Hepatocyte (in vitro differentiated cells): Measurements from ENCODE around the gene MPP3. TPM values are rescaled to one million over a fixed set of nuclear protein-coding genes. Genes with fewer than 3 reads are reported as not detected.
"Not testable (repeated sequence)": the region's sequence is repeated elsewhere in the genome, so short reads cannot be mapped to it uniquely, and the experiment has no call there.

Source experiments
- DNase-seq: peaks from one replicate; pipeline ENCODE4 v3.0.0-alpha.2; 2016; ENCODE audit warnings: low spot score
- H2AFZ ChIP-seq: fragments of 200-600 bp; sonication (generic); 2 replicates; pipeline ENCODE4 v1.6.0; 2016; ENCODE audit warnings: antibody characterized with exemption, mild to moderate bottlenecking
- H3K27ac ChIP-seq: fragments of 200-600 bp; sonication (generic); 2 replicates; pipeline ENCODE4 v1.5.1; 2016; ENCODE audit warnings: mild to moderate bottlenecking
- H3K27me3 ChIP-seq: fragments of 200-600 bp; sonication (generic); 2 replicates; pipeline ENCODE4 v1.6.1; 2016
- H3K36me3 ChIP-seq: fragments of 200-600 bp; sonication (generic); replicated peaks from 2 replicates; pipeline ENCODE4 v1.5.1; 2016; ENCODE audit warnings: low read depth; ENCODE audit not compliant: insufficient read depth
- H3K4me1 ChIP-seq: fragments of 200-600 bp; sonication (generic); 2 replicates; pipeline ENCODE4 v1.5.1; 2016; ENCODE audit warnings: mild to moderate bottlenecking, moderate library complexity; ENCODE audit not compliant: insufficient read depth
- H3K4me2 ChIP-seq: fragments of 200-600 bp; sonication (generic); 2 replicates; pipeline ENCODE4 v1.6.0; 2016
- H3K4me3 ChIP-seq: fragments of 200-600 bp; sonication (generic); 2 replicates; pipeline ENCODE4 v1.5.1; 2016; ENCODE audit warnings: mild to moderate bottlenecking
- H3K79me2 ChIP-seq: fragments of 200-600 bp; sonication (generic); 2 replicates; pipeline ENCODE4 v1.6.0; 2017; ENCODE audit warnings: mild to moderate bottlenecking
- H3K9me2 ChIP-seq: fragments of 200-600 bp; sonication (generic); replicated peaks from 2 replicates; pipeline ENCODE4 v1.6.0; 2017; ENCODE audit warnings: mild to moderate bottlenecking; ENCODE audit not compliant: insufficient read depth
- H3K9me3 ChIP-seq: fragments of 200-600 bp; sonication (generic); 2 replicates; pipeline ENCODE4 v1.5.1; 2016; ENCODE audit warnings: low read depth, mild to moderate bottlenecking
- H4K20me1 ChIP-seq: fragments of 200-600 bp; sonication (generic); 2 replicates; pipeline ENCODE4 v1.6.0; 2016; ENCODE audit warnings: mild to moderate bottlenecking; ENCODE audit not compliant: insufficient read depth, poor library complexity, severe bottlenecking
- EZH2 ChIP-seq: fragments of 200-600 bp; sonication (generic); IDR thresholded peaks from 2 replicates; pipeline ENCODE4 v1.6.1; 2016; ENCODE audit warnings: antibody characterized with exemption, mild to moderate bottlenecking, borderline replicate concordance
- EZH2phosphoT487 ChIP-seq: fragments of 200-600 bp; sonication (generic); IDR thresholded peaks from one replicate; pipeline ENCODE4 v1.6.1; 2018; ENCODE audit warnings: antibody characterized with exemption, mild to moderate bottlenecking, low read depth, moderate library complexity; ENCODE audit not compliant: unreplicated experiment, severe bottlenecking
- WGBS: methylation state at CpG from one replicate; pipeline ENCODE4 v1.1.6; 2016; ENCODE audit warnings: low lambda C conversion rate; ENCODE audit errors: missing lambda C conversion rate; 5-methylcytosine and 5-hydroxymethylcytosine counted together
- polyA plus RNA-seq: library from polyadenylated mRNA; unstranded; fragments of >200 nt; fragmentation: Nextera tagmentation; extraction: Ambion mirVana; gene quantifications from 2 replicates; pipeline ENCODE4 v1.2.1, GENCODE V29; 2016
- total RNA-seq: library from RNA; depleted of rRNA; stranded (reverse); fragments of >200 nt; gene quantifications from 2 replicates; pipeline ENCODE4 v1.2.3, GENCODE V29; 2014
- TF ChIP-seq, protein P1 (sequence below): fragments of 200-600 bp; sonication (generic); IDR thresholded peaks from 2 replicates; pipeline ENCODE4 v1.5.1; 2016; ENCODE audit warnings: antibody characterized with exemption, mild to moderate bottlenecking; ENCODE audit not compliant: poor library complexity

Gene MPP3
- total and polyA plus RNA-seq, 2 experiments from 2014 or later = 3.2 to 5.1 TPM

DNA sequence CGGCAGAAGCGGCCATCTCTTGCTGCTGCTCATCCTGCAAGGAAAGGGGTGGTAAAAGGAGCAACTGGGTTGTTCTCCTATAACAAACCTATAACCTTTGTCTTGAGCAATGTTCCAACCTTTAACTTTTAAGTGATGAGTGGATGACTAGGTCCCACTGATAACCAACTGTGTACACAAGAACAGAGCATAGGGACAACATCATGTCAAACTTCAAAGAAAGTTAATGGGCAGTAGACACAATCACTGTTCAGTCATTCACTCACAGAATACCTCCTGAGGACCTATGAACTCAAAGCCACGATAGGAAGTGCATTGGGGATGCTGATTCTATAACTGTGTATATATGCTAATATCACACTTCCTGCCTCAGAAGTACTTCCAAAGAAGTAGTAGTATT lies 31.1 kb downstream of the MPP3 start:
- Histone ChIP-seq H3K27ac (no peak overlapping the region), H2AFZ (no peak overlapping the region), H3K4me3 (no peak overlapping the region), H3K27me3 (no peaks in the 10 kb centered on the region), H3K9me2 (no peaks in the 10 kb centered on the region), H3K9me3 (no peaks in the 10 kb centered on the region), H3K79me2 (no peaks in the 10 kb centered on the region), H3K4me2 (no peak overlapping the region), H4K20me1 (no peaks in the 10 kb centered on the region), H3K4me1 (no peaks in the 10 kb centered on the region), H3K36me3 (no peaks in the 10 kb centered on the region)
- DNase-seq = no peak
- TF ChIP-seq, protein P1, sequence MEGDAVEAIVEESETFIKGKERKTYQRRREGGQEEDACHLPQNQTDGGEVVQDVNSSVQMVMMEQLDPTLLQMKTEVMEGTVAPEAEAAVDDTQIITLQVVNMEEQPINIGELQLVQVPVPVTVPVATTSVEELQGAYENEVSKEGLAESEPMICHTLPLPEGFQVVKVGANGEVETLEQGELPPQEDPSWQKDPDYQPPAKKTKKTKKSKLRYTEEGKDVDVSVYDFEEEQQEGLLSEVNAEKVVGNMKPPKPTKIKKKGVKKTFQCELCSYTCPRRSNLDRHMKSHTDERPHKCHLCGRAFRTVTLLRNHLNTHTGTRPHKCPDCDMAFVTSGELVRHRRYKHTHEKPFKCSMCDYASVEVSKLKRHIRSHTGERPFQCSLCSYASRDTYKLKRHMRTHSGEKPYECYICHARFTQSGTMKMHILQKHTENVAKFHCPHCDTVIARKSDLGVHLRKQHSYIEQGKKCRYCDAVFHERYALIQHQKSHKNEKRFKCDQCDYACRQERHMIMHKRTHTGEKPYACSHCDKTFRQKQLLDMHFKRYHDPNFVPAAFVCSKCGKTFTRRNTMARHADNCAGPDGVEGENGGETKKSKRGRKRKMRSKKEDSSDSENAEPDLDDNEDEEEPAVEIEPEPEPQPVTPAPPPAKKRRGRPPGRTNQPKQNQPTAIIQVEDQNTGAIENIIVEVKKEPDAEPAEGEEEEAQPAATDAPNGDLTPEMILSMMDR = no peak
- TF ChIP-seq EZH2 = no peak
- no peak for TF ChIP-seq EZH2phosphoT487
- 81% methylated on average over 3 of the region's 3 CpGs for WGBS

DNA sequence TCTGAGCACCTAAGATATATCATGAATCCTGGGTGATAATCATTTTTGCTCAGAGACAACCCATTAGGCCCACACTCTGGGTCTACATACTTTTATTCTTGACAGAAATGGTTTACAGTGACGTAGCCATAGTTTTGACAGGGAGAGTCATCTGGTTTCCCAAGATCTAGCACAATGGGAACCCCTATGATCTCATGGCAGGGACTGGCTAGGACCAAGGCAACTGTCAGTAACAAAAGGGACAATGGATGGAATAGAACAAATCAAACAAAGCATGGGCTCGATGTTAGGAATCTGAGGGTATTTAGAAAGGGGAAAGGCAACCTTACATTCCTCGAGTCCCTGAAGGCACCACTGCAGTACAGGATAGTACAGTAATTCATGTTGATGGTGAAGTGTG lies 32.2 kb downstream of the MPP3 start:
- Histone ChIP-seq H3K9me3 (no peaks in the 10 kb centered on the region), H4K20me1 (no peaks in the 10 kb centered on the region), H2AFZ (no peak overlapping the region), H3K4me1 (no peaks in the 10 kb centered on the region), H3K4me3 (no peak overlapping the region), H3K27ac (no peak overlapping the region), H3K79me2 (no peaks in the 10 kb centered on the region), H3K27me3 (no peaks in the 10 kb centered on the region), H3K36me3 (no peaks in the 10 kb centered on the region), H3K4me2 (no peak overlapping the region), H3K9me2 (no peaks in the 10 kb centered on the region)
- 89% methylated on average over 3 of the region's 3 CpGs for WGBS
- TF ChIP-seq EZH2phosphoT487 (no peak), EZH2 (no peak)
- TF ChIP-seq, protein P1 = no peak
- no peak for DNase-seq

DNA sequence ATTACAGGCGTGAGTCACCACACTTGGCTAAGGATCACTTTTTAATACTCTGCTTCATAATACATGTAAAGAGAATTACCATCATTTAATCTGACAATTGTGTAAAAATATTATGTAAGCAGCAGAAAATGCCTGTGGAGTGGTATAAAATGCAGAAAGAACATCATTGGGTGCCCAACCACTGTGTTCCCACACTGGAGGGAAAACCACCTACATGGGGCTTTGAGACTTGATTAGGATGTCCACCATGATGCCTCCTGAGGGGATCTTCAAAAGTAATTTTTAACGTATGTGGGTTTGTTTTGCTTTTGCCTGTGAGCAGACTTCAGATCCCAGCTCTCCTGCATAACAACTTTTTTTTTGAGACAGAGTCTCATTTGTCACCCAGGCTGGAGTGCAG lies 33.9 kb downstream of the MPP3 start:
- no peak for DNase-seq
- Histone ChIP-seq H3K79me2 (no peaks in the 10 kb centered on the region), H3K36me3 (no peaks in the 10 kb centered on the region), H3K4me2 (no peak overlapping the region), H2AFZ (no peak overlapping the region), H3K9me3 (no peaks in the 10 kb centered on the region), H3K27me3 (no peaks in the 10 kb centered on the region), H4K20me1 (no peaks in the 10 kb centered on the region), H3K9me2 (no peaks in the 10 kb centered on the region), H3K4me1 (no peaks in the 10 kb centered on the region), H3K4me3 (no peak overlapping the region), H3K27ac (no peak overlapping the region)
- TF ChIP-seq EZH2phosphoT487 = no peak
- TF ChIP-seq EZH2 = no peak
- TF ChIP-seq, protein P1 = no peak
- 91% methylated on average over 2 of the region's 2 CpGs for WGBS

DNA sequence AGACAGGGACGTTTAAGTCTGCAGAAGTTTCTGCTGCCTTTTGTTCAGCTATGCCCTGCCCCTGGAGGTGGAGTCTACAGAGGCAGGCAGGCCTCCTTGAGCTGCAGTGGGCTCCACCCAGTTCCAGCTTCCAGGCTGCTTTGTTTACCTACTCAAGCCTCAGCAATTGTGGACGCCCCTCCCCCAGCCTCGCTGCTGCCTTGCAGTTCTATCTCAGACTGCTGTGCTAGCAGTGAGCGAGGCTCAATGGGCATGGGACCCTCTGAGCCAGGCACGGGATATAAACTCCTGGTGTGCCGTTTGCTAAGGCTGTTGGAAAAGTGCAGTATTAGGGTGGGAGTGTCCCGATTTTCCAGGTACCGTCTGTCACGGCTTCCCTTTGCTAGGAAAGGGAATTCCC lies 34.9 kb downstream of the MPP3 start:
- H3K4me2 ChIP-seq, H3K36me3 ChIP-seq, H3K4me1 ChIP-seq, H2AFZ ChIP-seq, H4K20me1 ChIP-seq, H3K9me2 ChIP-seq, H3K27me3 ChIP-seq, H3K4me3 ChIP-seq, H3K79me2 ChIP-seq, H3K27ac ChIP-seq, DNase-seq, H3K9me3 ChIP-seq: not testable (repeated sequence)
- WGBS = 81% methylated on average over 9 of the region's 9 CpGs

DNA sequence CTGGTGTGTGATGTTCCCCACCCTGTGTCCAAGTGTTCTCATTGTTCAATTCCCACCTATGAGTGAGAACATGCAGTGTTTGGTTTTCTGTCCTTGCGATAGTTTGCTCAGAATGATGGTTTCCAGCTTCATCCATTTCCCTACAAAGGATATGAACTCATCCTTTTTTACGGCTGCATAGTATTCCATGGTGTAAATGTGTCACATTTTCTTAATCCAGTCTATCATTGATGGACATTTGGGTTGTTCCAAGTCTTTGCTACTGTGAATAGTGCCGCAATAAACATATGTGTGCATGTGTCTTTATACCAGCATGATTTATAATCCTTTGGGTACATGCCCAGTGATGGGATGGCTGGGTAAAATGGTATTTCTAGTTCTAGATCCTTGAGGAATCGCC lies 40.3 kb downstream of the MPP3 start:
- not testable (repeated sequence) for H3K79me2 ChIP-seq, H3K9me3 ChIP-seq, H3K4me2 ChIP-seq, H3K27ac ChIP-seq, H3K9me2 ChIP-seq, H3K36me3 ChIP-seq, H2AFZ ChIP-seq, H3K27me3 ChIP-seq, H3K4me1 ChIP-seq, H4K20me1 ChIP-seq, H3K4me3 ChIP-seq, DNase-seq
- WGBS = 91% methylated on average over 4 of the region's 4 CpGs
